Stimulated activated CD8-positive, alpha-beta memory T cell treated with anti-CD3 and anti-CD28 coated beads, Interleukin-12 subunit alpha, Interleukin-12 subunit beta, amount 100 ng/mL, for 24 hours (primary cell): Measurements from ENCODE around the gene PSMA7.

ENCODE experiments used
- DNase-seq: peaks from one replicate; pipeline ENCODE4 v3.0.0-alpha.2; 2020; ENCODE audit errors: extremely low read depth

The PSMA7 gene

DNA sequence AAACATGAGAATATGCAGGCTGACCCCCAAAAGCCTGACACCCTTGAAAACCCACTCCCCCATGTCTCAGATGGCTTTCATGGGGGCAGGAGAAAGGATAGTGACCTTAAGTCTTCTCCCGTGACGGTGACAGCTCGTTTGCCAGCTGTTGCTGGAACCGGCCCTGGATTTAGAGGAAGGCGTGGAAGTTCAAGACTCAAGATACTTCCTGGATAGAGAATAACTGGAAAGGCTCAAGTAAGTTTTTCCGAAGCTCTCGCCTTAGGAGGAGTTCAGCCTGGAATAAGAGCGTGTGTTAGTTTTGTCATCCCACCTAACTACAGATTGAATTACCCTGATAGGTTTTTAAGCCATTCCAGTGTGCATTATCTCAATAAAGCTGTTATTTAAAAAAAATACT is 28.1 kb upstream of the PSMA7 start:
- DNase-seq = no peak

DNA sequence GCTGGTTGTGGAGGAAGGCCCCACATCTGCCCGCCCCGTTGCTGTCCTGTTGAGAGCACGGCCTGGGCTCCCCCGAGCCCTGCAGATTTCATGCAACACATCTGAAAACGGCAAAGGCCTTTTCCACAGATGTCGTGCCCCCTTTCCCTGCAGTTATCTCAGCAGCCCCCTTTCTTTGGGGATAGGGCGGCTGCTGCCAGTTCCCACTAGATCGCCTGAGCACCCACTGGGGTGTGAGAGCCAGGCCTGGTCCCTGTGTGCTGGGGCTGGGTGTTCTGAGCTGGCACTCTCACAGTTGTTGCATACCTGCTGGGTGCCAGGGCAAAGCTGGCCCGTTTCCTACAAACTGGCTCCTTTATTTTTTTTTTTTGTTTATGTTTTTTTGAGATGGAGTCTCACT is 27.3 kb upstream of the PSMA7 start:
- no peak for DNase-seq

DNA sequence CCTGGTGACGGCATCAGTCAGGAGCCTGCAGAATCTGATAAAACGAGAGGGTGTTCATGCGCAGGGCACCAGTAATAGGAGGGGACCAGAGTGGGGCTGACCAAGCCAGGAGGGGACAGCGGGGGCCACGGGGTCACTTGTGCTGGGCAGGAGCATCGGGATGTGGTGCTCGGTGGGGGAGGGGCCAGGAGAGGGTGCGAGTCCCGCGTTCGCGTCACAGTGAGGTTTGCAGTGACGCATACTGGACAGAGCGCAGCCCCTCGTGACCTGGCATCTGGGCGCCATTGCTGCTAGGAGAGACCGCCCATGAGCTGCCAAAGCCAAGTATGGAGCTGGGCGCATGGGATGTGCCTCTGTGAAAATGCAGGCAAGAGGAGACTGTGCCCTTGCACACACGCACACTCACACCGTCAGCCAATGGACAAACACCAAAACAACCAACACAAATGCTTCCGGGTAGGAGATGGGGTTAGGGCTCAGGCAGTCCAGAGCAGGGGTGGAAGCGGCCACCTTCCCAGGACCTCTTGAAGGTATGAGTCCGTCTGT is 25.8 kb upstream of the PSMA7 start:
- DNase-seq = no peak

DNA sequence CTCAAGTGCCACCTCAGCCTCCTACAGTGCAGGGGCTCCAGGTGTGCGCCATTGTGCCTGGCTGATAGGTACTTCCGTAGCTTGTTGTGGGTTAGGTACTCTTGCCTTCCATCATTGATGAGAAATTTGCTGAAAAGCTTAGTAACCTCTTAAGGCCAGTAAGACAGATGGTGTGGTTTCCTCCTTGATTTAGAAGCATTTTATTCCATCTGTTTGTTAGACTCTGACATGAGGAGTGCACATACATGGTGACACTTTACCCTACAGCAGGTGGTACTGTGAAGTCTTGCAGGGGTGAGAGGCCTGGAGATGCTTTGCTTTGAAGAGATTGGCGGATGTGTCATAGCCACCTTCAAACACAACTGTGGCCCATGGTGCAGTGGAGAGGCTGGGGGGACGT is 24.9 kb upstream of the PSMA7 start:
- no peak for DNase-seq

DNA sequence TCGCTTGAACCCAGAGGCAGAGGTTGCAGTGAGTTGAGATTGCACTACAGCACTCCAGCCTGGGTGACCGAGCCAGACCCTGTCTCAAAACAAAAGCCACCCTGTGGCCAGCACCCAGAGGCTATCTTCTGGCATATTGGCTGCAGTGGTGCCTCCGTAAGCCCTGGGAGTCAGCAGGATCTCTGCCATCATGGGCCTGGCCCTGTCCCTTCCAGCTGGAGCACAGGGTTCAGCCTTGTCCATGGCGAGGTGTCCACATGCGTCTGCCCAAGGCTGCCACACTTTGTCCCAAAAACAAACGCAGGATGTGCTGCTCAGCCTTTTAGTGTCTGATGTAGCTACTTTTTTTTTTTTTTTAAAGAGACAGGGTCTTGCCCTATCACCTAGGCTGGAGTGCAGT is 24.3 kb upstream of the PSMA7 start:
- no peak for DNase-seq

DNA sequence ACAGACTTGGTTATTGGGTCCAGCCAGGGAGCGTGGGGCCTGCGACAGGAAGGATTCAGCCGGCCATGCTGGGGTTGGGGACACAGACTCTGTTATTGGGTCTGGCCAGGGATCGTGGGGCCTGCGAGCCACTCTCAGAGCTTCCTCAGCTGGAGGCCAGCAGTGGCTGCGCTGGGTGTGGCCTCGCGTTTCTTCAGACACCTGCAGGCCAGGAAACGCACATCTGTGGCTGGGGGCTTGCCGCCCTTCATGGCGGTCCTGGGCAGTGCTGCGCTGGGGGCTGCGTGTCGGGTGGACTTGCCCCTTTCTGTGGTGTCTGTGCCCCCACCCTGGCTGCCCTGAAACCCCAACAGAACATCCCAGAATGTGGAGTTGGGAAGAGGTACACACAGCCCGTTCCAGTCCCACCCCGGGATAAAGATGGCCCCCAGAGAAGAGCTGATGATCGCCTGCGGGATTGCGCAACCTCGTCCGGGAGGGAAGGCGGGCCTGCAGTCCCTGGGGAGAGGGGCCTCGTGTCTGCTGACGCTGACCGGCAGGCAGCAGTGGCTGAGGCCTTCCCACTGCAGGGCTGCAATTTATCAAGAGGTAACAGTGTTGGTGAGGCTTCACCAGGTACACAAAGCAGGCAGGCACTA is 22.7 kb upstream of the PSMA7 start:
- no peak for DNase-seq

DNA sequence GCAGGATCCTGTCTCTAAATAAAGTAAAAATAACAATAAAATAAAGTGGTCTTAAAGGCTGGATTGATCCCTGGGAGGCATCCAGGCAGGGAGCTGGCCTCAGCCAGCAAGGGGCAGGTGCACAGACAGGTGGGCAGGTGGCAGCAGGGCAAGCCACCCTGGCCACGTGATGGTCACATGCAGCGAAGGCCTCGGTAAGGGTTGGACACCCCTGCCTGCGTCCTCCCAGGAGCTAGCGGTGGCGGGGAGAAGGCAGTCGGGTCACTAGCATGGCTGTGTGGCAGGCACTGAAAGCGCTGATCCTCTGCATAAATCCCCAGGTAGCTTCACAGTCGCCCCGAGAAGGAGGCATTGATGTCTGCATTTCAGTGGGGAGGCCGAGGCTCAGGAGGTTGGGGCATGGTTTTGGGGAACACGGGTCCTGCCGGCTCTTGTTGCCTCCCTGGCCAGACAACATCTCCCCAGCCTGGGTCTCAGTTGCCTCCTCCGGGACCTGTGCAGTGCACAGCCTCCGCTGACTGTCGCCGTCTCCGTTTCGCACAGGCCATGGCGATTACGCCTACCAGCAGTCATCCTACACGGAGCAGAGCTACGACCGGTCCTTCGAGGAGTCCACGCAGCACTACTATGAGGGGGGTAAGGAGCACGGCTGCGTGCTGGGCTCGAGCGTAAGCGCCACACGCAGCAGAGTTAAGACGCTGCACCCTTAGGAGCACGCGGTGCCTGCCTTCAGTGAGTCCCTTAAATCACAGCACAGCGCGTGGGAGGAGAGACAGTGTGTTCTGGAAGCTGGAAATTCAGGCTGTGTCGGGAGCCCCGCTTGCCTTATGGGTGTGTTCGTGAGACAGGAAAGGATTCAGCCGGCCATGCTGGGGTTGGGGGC is 21.9 kb upstream of the PSMA7 start:
- no peak for DNase-seq

DNA sequence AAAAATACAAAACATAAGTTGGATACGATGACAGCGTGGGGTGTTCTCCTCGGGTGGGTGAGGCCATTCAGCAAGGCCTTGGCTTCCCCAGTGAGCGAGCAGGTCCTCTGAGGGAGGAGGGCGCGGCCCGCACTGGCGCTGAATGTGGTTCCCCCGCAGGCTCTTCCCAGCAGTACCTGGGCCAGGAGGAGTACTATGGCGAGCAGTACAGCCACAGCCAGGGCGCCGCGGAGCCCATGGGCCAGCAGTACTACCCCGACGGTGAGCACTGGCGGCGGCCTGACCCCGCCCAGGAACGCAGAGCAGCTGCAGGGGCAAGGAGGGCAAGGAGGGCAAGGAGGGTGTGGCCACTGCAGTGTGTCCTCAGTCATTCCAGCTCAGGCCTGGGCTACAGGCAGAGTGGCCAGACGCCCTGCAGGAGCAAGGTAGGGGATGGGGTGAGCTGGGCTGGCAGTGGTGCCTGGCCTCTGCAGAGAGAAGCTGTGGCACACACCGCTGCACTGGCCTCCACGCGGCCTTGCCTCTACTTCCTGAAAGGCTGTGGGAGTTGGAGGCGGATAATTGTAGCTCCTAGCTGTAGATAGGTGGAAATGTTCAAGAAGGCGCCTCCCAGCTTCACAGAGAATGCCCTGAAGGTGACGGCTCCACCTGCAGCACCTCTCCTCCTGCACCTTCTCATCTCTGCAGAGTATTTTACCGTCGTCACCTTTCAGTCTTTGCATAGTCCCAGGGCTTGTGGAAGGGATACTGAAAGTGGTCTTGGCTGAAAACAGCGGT is 21.0 kb upstream of the PSMA7 start:
- no peak for DNase-seq

DNA sequence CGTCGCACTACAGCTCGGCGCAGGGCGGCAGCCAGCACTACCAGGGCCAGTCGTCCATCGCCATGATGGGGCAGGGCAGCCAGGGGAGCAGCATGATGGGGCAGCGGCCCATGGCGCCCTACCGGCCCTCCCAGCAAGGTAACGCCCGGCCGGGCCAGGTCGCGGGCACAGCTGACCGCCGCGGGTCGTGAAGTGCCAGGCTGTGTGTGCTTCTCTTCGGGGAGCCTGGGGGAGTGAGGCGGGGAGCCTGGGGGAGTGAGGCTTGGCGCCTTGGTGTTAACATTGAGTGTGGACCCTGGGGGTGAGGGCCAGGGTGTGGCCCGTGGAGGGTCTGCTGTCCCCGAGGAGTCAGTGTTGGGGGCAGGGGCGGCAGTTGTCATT is 20.3 kb upstream of the PSMA7 start:
- no peak for DNase-seq

DNA sequence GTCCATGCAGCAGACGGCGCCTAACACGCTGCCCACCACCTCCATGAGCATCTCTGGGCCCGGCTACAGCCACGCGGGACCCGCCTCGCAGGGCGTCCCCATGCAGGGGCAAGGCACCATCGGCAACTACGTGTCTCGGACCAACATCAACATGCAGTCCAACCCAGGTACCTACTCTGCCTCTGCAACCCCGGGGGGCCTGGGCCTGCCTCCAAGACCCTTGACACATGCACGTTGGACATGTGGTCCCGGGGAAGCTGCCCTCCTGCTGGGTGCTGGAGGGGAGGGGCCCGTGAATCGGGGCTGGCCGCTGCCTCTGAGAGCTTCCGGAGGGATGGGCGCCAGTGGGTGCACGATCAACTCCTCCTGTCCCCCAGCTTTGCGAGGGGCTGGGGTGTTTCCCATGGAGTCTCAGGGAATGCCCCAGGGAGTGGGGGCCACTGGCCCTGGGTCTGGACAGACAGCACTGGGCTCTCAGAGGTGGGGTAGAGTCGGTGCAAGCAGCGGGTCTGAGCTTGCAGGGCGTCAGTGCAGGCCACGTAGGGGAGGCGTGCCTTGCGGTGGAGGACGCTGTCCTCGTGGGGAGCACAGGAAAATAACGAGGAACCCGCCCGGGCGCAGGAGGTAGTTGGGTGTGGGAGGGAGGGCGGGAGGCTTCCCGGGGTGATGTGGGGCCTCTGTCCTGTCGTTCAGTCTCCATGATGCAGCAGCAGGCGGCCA is 19.7 kb upstream of the PSMA7 start:
- no peak for DNase-seq

DNA sequence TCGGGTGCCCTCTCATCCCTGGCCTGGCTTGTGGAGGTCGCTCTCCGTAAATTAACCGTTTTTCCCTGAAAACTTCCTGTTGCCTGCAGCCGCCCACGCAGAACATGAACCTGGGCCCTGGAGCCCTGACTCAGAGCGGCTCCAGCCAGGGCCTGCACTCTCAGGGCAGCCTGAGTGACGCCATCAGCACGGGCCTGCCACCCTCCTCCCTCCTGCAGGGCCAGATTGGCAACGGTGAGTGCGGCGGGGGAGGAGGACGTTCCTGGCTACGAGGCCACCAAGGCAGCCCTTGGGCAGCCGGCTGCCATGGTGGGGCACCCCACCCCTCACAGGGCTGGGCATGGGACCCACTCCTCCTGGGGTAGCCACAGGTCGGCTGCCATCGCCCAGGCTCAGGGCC is 18.2 kb upstream of the PSMA7 start:
- DNase-seq = no peak

DNA sequence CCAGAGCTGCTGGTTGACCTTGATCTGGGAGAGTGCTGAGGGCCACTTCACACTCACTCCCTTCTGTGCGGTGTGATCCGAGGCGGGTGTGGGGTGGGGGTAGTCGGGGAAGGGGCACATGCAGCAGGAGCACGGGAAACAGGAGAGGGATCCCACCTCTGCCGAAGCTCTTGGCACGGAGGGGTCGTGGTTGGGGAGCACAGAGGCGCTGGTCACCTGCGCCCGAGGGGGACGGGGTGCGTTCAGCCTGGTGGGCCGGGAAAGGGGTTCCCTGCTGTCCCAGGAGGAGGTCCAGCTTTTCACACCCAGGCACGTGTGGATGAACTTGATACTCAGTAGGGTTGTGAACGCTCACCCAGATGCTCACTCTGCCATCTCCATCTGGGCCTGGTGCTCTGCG is 17.7 kb upstream of the PSMA7 start:
- DNase-seq = no peak

DNA sequence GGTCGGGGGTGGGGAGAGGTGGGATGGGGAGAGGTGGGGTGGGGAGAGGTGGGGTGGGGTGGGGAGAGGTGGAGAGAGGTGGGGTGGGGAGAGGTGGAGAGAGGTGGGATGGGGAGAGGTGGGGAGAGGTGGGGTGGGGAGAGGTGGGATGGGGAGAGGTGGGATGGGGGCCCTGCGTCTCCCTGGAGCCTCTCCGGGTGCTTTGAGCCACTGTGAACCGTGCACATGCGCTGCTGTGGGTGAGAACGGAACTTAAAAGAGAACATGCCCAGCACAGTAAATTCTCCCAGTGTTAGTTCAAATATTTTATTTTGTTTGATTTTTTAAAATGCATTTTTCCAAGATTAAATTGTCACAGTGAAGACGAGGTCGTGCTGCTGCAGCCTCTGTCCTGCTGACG is 17.1 kb upstream of the PSMA7 start:
- DNase-seq = no peak

DNA sequence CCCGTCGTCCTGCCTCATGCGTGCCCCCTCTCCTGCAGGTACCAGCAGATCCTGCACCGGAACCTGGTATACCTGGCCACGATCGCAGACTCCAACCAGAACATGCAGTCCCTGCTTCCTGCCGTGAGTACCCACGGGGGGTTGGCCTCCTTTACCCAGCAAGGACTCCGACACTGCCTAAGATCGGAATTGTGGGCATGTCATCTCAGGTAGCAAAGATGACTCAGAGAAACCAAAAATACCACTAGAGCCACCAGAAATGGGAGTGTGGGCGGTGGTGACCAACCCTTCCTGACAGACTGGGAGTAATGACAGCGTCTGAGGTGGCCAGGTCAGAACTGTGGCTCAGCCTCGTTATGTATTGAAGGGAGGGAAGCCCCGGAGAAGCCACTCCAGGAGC is 16.6 kb upstream of the PSMA7 start:
- DNase-seq = no peak

DNA sequence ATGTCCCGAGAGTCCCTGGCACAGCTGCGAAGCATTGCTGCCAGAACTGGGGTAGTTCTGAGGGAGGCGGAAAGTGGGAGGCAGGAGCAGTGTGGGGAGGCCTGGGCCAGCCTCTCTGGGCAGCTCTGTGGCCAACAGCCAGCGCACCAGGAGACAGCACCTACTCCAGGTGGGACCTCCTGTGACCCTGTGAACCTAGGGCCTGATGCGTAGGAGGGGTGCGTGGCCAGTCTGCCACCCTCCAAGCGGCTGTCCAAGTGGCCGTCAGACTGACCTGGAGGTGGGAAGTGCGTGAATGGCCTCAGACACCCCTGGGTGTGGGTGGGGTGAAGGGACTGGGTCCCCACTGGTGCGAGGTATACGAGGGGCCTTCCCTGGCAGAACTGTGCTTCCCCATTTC is 15.9 kb upstream of the PSMA7 start:
- no peak for DNase-seq

DNA sequence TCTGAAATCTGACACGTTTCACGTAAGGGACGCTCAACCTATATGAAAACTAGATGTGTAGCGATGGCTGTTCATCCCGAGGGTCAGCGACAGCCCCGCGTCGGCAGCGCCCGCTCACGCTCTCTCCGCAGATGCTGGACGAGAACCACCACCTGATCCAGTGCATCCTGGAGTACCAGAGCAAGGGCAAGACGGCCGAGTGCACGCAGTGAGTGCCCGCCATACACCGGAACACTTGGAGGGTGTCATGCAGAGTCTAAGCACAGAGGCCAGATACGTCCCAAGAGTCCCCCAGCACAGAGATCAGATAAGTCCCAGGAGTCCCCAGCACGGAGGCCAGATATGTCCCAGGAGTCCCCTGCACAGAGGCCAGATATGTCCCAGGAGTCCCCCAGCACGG is 15.3 kb upstream of the PSMA7 start:
- no peak for DNase-seq

DNA sequence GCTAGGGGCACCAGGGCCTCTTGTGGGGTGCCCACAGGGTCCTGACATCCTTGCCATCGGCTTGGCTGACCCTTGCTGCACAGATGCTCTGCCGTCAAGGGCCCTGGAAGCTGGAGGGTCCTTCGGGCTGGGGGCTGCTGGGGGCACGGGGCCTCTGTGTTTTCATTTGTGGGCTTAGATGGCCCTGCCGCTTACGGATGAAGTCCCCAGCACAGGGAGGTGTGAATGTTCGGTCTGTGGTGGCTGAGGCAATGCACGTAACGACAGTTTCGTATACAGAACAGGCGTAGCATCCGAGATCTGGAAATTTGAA is 14.8 kb upstream of the PSMA7 start:
- DNase-seq = no peak

DNA sequence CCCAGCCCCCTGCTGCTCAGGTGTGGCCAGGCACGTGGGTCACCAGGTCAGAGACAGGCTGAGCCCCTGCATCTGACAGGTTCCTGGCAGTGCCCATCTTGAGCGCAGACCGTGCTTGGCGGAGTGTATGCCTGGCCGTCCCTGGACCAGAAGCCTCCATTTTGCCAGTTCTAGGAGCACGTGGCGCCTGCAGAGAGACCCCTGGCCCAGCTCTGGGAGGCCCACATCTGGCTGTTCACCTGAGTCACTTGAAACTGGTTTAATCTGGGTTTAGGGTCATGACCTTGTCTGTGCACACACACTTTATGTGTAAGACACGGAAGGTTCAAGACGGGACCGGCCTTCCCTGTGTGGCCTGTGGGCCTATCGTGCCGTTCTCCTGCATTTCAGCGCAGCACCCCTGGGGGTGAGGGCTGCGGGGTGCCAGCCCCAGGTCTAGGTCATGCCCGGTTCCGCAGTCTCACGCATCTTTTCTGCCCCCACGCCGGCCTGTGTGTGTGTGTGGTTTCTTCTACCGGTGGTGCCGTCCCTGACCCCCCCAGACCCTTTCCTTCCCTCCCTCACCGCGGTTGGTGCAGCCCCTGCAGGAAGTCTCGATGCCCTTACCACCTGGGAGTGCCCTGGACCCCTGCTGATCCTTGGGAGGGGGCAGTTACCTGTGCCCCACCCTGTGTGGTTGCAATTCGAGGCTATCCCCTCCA is 14.3 kb upstream of the PSMA7 start:
- DNase-seq = no peak

DNA sequence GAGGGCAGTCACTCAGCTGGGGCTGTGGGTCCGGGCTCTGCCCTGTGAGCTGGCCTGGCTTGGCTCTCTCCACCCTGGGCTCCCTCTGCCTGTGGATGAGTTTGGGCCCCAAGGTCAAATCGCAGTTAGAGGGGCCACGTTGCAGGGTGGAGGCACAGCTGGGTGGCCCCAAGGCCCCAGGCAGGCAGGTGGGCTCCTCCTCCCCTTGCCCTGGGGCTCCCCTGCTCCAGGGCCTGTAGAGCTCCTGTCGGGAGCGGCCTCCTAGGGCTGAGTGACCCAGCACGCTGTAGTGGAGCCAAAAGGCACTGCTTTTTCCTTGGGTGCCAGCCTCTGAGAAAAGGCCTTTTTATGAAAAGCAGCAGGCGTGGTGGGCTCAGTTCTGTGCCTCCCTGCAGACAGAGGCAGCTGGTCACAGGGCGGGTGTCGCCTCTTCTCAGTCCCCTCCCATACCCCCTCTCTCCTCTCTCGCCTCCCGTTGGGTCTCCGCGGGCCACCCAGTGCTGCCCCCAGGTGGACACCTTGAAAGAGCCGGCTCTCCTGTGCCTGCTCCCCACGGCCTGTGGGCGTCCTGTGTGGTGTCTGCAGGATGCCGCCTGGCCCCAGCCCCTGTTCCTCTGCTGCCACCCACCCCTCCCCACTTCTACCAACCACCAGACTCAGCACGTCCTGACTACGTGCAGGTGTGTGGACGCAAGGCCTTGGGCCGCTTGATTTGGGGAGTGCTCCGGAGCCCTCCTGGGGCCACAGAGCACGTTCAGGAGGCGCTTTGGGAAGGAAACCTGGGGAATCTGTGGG is 13.6 kb upstream of the PSMA7 start:
- DNase-seq = no peak

DNA sequence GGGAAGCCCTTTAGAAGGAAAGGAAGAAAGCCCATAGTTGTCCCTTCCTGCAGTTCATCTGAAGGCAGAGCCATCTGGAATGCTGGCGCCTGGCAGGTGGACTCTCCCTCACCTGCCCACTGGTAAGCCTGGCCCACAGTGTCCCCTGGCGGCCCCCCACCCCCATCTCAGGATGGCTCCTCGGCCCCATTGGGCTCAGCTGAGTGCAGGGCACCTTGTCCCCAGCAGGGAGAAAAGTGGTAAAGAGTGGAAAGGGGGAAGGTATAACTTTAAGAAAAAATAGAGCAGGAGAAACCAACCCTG is 13.0 kb upstream of the PSMA7 start:
- no peak for DNase-seq
